B cell (primary cell): ENCODE measurements around the gene YTHDC2. TPM values are rescaled to one million over a fixed set of nuclear protein-coding genes. Genes with fewer than 3 reads are reported as not detected.

ENCODE experiments used
- ATAC-seq: fragments of 200-7000 bp; cut with Tn5 transposase; one replicate; pipeline ENCODE4 v1.10.0; 2021; ENCODE audit warnings: low read depth, mild to moderate bottlenecking, moderate number of reproducible peaks, moderate library complexity
- CTCF ChIA-PET: fragments of 350-600 bp; sonication (Branson Sonifier 250); formaldehyde crosslinking; loops from one replicate; lab custom pipeline; 2021; ENCODE audit warnings: antibody characterized with exemption, inconsistent platforms; lab: Charles Lee
- POLR2A ChIA-PET: fragments of 350-600 bp; sonication (Branson Sonifier 250); formaldehyde crosslinking; loops from one replicate; lab custom pipeline; 2021; ENCODE audit warnings: antibody characterized with exemption; lab: Charles Lee
- DNase-seq: peaks from one replicate; pipeline ENCODE4 v3.0.0; 2013
- H2AFZ ChIP-seq: 2 replicates; pipeline ENCODE4 v1.6.1; 2012; ENCODE audit warnings: mild to moderate bottlenecking, low read depth, low read length; ENCODE audit not compliant: insufficient read depth, poor library complexity, severe bottlenecking
- H3K27ac ChIP-seq, 2 donors: 1 replicate in 1 of 2; 2 replicates in 1 of 2; pipeline ENCODE4 v1.5.1; 2012 to 2013; ENCODE audit warnings: low read length in 2 of 2, mild to moderate bottlenecking in 2 of 2, moderate library complexity in 1 of 2
- H3K27me3 ChIP-seq, 4 experiments: fragments of 200-600 bp in 1 of 4; sonication (generic) in 1 of 4; replicated peaks in 1 of 4; 1 replicate in 2 of 4; 2 replicates in 2 of 4; pipeline versions ENCODE4 v1.6.1 to v1.7.0; 2013 to 2016; ENCODE audit warnings: low read length in 3 of 4, mild to moderate bottlenecking in 2 of 4, mixed read lengths in 1 of 4, moderate library complexity in 1 of 4; ENCODE audit not compliant: insufficient read depth in 4 of 4, control insufficient read depth in 3 of 4; ENCODE audit errors: control extremely low read depth in 1 of 4
- H3K36me3 ChIP-seq, 2 experiments: replicated peaks in 1 of 2; 1 replicate in 1 of 2; 2 replicates in 1 of 2; pipeline versions ENCODE4 v1.6.1 to v1.7.1; 2013; ENCODE audit warnings: low read length in 1 of 2; ENCODE audit not compliant: insufficient read depth in 2 of 2, control insufficient read depth in 1 of 2; ENCODE audit errors: control extremely low read depth in 1 of 2, extremely low read depth in 1 of 2
- H3K4me1 ChIP-seq, 2 donors: fragments of 200-600 bp in 1 of 2; sonication (generic) in 1 of 2; 1 replicate in 1 of 2; 2 replicates in 1 of 2; pipeline versions ENCODE4 v1.5.1 to v1.6.1; 2013 to 2017; ENCODE audit warnings: low read length in 2 of 2; ENCODE audit not compliant: control insufficient read depth in 2 of 2, insufficient read depth in 2 of 2
- H3K4me2 ChIP-seq: replicated peaks from 2 replicates; pipeline ENCODE3; 2012; ENCODE audit warnings: mild to moderate bottlenecking, low read depth, low read length; ENCODE audit not compliant: poor library complexity, severe bottlenecking
- H3K4me3 ChIP-seq, 5 experiments: fragments of 200-600 bp in 1 of 5; sonication (generic) in 1 of 5; 1 replicate in 3 of 5; 2 replicates in 2 of 5; pipeline versions ENCODE4 v1.5.1 to v1.7.0; 2011 to 2016; ENCODE audit warnings: low read length in 4 of 5, mild to moderate bottlenecking in 4 of 5, low read depth in 2 of 5, control low read depth in 1 of 5, moderate library complexity in 1 of 5; ENCODE audit not compliant: insufficient read depth in 1 of 5; ENCODE audit errors: control extremely low read depth in 1 of 5, extremely low read depth in 1 of 5
- H3K79me2 ChIP-seq: fragments of 200-600 bp; sonication (generic); one replicate; pipeline ENCODE4 v1.6.0; 2016; ENCODE audit warnings: low read length; ENCODE audit not compliant: control insufficient read depth, insufficient read depth
- H3K9ac ChIP-seq: fragments of 200-600 bp; sonication (generic); 2 replicates; pipeline ENCODE4 v1.6.1; 2017; ENCODE audit warnings: mild to moderate bottlenecking, low read length, moderate library complexity
- H3K9me3 ChIP-seq, 3 donors: one replicate each; pipeline versions ENCODE4 v1.6.1 to v1.7.1; 2013; ENCODE audit warnings: low read length in 2 of 3; ENCODE audit not compliant: control insufficient read depth in 2 of 3, insufficient read depth in 1 of 3; ENCODE audit errors: control extremely low read depth in 1 of 3
- H4K20me1 ChIP-seq: 2 replicates; pipeline ENCODE4 v1.6.0; 2012; ENCODE audit warnings: mild to moderate bottlenecking, low read length; ENCODE audit not compliant: insufficient read depth, control insufficient read depth, poor library complexity, severe bottlenecking
- H3K27ac Mint-ChIP-seq: one replicate; pipeline ENCODE4 v1.8.0; 2021; ENCODE audit warnings: mixed read lengths
- H3K27me3 Mint-ChIP-seq: one replicate; pipeline ENCODE4 v1.8.0; 2021; ENCODE audit warnings: mixed read lengths
- H3K4me1 Mint-ChIP-seq: one replicate; pipeline ENCODE4 v1.8.0; 2021; ENCODE audit warnings: mixed read lengths
- H3K4me3 Mint-ChIP-seq: one replicate; pipeline ENCODE4 v1.8.0; 2021; ENCODE audit warnings: mixed read lengths
- H3K9me3 Mint-ChIP-seq: one replicate; pipeline ENCODE4 v1.8.0; 2022; ENCODE audit warnings: mixed read lengths; ENCODE audit not compliant: insufficient read depth
- CTCF ChIP-seq: fragments of 200-600 bp; IDR thresholded peaks from one replicate; pipeline ENCODE4 v1.8.0; 2022; ENCODE audit warnings: antibody characterized with exemption, mild to moderate bottlenecking
- EZH2 ChIP-seq: IDR thresholded peaks from 2 replicates; pipeline ENCODE4 v1.6.1; 2012; ENCODE audit warnings: borderline replicate concordance, low read depth, mild to moderate bottlenecking, moderate library complexity, low read length; ENCODE audit not compliant: insufficient read depth, poor library complexity, severe bottlenecking
- WGBS: methylation state at CpG from one replicate; pipeline ENCODE4 v1.1.5; 2013; ENCODE audit warnings: missing lambda C conversion rate; ENCODE audit not compliant: insufficient coverage; 5-methylcytosine and 5-hydroxymethylcytosine counted together
- intact Hi-C: fragments of 100-400 bp; cut with micrococcal nuclease; formaldehyde crosslinking; loops from one replicate; pipeline ENCODE4 v1.10.0; 2022
- polyA plus RNA-seq: library from polyadenylated mRNA; depleted of rRNA; stranded (reverse); fragments of >200 nt; gene quantifications from 2 replicates; pipeline ENCODE4 v1.2.3, GENCODE V29; 2012
- total RNA-seq, 2 donors: library from RNA; stranded (reverse); fragments of 120-200 nt in 1 of 2; gene quantifications; 1 replicate in 1 of 2; 2 replicates in 1 of 2; pipeline versions ENCODE4 v1.2.3 to v1.2.4, GENCODE V29; 2013 to 2022

Gene YTHDC2
- total and polyA plus RNA-seq, 2 donors (not counting 1 experiment from before 2014, with no cell fraction given), result 8.6 to 52.6 TPM

- H3K4me1 ChIP-seq, result peaks cover 14 to 28% of the 10 kb centered on the region in 2 donors
- Mint-ChIP-seq H3K4me1 (peaks cover 25% of the 10 kb centered on the region), H3K4me3 (no peak overlapping the region), H3K27ac (no peak overlapping the region), H3K9me3 (no peaks in the 10 kb centered on the region), H3K27me3 (no peaks in the 10 kb centered on the region)
- H3K79me2 ChIP-seq, result peaks cover 53% of the 10 kb centered on the region
- H3K27me3 ChIP-seq, result no peaks in the 10 kb centered on the region
- ChIA-PET POLR2A (no interaction called here), CTCF (no interaction called here)
- no CpG with 5 or more reads among the region's 4 CpGs for WGBS
- H3K9ac ChIP-seq, result no peak overlapping the region
- H3K36me3 ChIP-seq, result peaks cover 0 to 5% of the 10 kb centered on the region in 2 experiments
- intact Hi-C loops, result no loop called here
- TF ChIP-seq CTCF (no peak), EZH2 (no peak)
- H3K27ac ChIP-seq, result no peak overlapping the region
- H2AFZ ChIP-seq, result no peak overlapping the region
- H3K4me3 ChIP-seq, result no peak overlapping the region
- no peaks in the 10 kb centered on the region for H4K20me1 ChIP-seq
- DNase-seq (no peak), ATAC-seq (no peak)
- H3K4me2 ChIP-seq, result no peak overlapping the region
- peaks cover 4 to 7% (median 5%) of the 10 kb centered on the region in 3 donors for H3K9me3 ChIP-seq
Observed at GRCh38 chr5:113526421-113526820, 12.9 kb downstream of the YTHDC2 start.

GRCh38 chr5:113527746-113528145 is 14.3 kb downstream of the YTHDC2 start:
- H3K79me2 ChIP-seq, result peaks cover 42% of the 10 kb centered on the region
- 93% methylated on average over 4 of the region's 5 CpGs for WGBS
- H3K4me2 ChIP-seq, result no peak overlapping the region
- ATAC-seq, result no peak
- no peak overlapping the region for H3K4me3 Mint-ChIP-seq
- TF ChIP-seq EZH2 (no peak), CTCF (no peak)
- peaks cover 4 to 10% (median 5%) of the 10 kb centered on the region in 3 donors for H3K9me3 ChIP-seq
- H3K4me1 ChIP-seq, result peaks cover 14 to 27% of the 10 kb centered on the region in 2 donors
- DNase-seq, result no peak
- no peak overlapping the region for H2AFZ ChIP-seq
- peaks cover 20% of the 10 kb centered on the region for H3K4me1 Mint-ChIP-seq
- ChIA-PET POLR2A (no interaction called here), CTCF (no interaction called here)
- H3K4me3 ChIP-seq, result no peak overlapping the region
- no peaks in the 10 kb centered on the region for H4K20me1 ChIP-seq
- H3K27ac ChIP-seq, result no peak overlapping the region
- no peak overlapping the region for H3K27ac Mint-ChIP-seq
- H3K36me3 ChIP-seq, result peaks cover 0 to 8% of the 10 kb centered on the region in 2 experiments
- intact Hi-C loops, result no loop called here
- no peaks in the 10 kb centered on the region for H3K9me3 Mint-ChIP-seq
- no peaks in the 10 kb centered on the region for H3K27me3 Mint-ChIP-seq
- no peaks in the 10 kb centered on the region for H3K27me3 ChIP-seq
- H3K9ac ChIP-seq, result no peak overlapping the region
